ENCODE results near the gene DTD1.

The DTD1 gene

DNA sequence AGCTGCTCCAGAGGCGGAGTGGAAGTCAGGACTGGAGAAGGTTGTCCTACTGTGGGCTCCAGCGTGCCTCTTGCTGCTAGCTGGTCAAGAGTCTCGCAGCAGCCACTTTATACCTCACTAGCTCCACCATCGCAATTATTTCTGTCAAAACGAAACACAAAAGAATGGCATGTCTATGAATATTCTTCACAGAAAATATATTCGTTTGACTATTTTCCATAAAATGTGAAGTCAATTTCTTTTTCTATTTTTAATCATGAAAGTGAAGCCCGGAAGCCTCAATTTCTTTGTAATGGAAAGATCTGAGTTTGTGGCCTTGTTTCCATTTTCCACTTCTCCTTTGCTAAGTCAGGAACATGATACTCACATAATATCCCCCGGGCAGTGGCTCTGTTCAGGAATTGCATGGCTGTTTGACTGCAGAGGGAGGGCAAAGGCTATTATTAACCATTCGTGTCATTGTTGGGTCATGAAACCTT is 51.7 kb downstream of the DTD1 start:
- H3K4me3 ChIP-seq (ENCODE audit: low read depth, low read length), result no peak overlapping the region
- TF ChIP-seq, protein P1, sequence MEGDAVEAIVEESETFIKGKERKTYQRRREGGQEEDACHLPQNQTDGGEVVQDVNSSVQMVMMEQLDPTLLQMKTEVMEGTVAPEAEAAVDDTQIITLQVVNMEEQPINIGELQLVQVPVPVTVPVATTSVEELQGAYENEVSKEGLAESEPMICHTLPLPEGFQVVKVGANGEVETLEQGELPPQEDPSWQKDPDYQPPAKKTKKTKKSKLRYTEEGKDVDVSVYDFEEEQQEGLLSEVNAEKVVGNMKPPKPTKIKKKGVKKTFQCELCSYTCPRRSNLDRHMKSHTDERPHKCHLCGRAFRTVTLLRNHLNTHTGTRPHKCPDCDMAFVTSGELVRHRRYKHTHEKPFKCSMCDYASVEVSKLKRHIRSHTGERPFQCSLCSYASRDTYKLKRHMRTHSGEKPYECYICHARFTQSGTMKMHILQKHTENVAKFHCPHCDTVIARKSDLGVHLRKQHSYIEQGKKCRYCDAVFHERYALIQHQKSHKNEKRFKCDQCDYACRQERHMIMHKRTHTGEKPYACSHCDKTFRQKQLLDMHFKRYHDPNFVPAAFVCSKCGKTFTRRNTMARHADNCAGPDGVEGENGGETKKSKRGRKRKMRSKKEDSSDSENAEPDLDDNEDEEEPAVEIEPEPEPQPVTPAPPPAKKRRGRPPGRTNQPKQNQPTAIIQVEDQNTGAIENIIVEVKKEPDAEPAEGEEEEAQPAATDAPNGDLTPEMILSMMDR (IDR thresholded peaks at IDR 0.05; ENCODE audit: borderline replicate concordance, insufficient read depth, low read depth, low read length), result no peak

DNA sequence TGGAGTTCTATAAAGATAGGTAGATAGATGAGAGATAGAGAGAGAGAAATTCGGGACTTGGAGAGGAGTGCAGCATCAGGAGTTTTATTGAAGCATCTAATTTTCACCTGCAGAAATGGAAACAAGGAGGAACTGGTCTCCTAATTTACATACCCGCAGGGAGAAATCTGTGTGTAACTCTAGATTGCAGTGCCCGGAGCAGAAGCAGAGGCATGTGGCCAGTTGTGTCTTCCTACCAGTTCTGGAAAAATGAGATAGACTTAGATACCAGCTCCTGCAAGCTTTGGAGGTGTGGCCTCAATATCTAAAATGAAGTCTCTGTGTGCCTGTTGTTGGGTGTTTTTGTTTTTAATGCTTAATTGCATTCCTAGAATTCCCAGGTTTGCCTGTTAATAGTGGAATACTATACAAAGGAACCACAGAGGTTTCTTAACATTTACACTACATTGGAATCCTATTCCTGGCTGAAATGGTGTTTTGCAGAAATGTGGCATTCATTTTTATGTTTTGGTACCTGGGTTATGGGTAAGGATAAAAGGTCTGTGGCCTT is 57.4 kb downstream of the DTD1 start:
- TF ChIP-seq, protein P1 (IDR thresholded peaks at IDR 0.05; ENCODE audit: borderline replicate concordance, insufficient read depth, low read depth, low read length), result no peak
- H3K4me3 ChIP-seq (ENCODE audit: low read depth, low read length), result no peak overlapping the region

DNA sequence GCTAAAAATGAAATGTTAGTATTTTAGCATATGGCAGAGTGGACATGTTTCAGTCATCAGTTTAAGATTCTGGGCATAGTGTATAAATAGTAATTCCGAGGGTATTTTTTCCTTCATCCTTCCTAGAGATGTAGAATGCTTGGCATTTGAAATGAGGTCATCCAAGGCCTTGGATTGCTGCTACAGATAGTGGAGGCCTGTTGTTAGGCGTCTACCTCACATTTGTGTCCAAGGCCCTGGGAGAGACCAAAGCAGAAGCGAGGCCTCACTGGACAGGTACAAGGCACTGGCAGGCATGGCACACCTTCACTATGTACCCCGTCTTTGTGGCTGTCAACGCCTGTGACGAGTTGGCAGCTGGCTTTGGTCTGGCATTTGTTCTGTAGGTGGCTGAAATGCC is 58.0 kb downstream of the DTD1 start:
- H3K4me3 ChIP-seq (ENCODE audit: low read depth, low read length), result no peak overlapping the region
- TF ChIP-seq, protein P1 (IDR thresholded peaks at IDR 0.05; ENCODE audit: borderline replicate concordance, insufficient read depth, low read depth, low read length), result no peak

DNA sequence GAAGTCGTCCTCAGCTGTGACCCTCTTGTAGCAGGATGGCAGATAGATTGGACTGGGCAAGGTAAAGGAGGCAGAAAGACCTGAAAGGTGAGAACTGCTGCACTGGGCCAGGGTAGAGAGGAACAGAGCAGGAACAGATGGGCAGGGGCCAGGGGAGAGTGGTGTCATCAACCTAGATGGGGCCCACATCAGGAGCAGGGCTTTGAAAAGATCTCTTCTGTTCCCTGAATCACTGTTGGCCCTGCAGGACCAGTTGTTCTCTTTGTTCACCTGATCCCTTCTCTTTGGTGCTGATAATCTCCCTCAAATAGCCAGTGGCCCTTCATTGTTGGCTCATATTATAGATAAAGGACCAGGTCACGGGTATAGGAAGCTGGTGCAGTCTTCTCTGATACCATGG is 59.9 kb downstream of the DTD1 start:
- TF ChIP-seq, protein P1 (IDR thresholded peaks at IDR 0.05; ENCODE audit: borderline replicate concordance, insufficient read depth, low read depth, low read length), result no peak
- H3K4me3 ChIP-seq (ENCODE audit: low read depth, low read length), result no peak overlapping the region

DNA sequence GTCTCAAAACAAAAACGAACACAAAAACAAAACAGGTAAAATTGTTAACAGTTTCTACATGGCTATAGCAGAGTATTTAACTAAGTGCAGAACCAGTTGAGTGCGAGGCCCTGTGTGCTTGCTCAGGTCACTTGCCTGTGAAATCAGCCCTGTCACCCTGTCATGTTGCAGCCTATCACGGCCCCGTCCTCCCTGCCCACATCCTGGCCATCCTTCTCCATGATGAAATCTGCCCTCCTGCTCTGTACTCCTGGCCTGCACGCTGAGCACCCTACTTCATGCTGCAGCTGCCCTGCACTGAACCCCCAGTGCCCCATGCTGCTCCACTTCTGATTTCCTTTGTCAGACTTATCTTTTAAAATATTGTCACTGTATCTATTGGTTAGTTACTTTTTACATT is 62.4 kb downstream of the DTD1 start:
- TF ChIP-seq, protein P1 (IDR thresholded peaks at IDR 0.05; ENCODE audit: borderline replicate concordance, insufficient read depth, low read depth, low read length), result no peak

DNA sequence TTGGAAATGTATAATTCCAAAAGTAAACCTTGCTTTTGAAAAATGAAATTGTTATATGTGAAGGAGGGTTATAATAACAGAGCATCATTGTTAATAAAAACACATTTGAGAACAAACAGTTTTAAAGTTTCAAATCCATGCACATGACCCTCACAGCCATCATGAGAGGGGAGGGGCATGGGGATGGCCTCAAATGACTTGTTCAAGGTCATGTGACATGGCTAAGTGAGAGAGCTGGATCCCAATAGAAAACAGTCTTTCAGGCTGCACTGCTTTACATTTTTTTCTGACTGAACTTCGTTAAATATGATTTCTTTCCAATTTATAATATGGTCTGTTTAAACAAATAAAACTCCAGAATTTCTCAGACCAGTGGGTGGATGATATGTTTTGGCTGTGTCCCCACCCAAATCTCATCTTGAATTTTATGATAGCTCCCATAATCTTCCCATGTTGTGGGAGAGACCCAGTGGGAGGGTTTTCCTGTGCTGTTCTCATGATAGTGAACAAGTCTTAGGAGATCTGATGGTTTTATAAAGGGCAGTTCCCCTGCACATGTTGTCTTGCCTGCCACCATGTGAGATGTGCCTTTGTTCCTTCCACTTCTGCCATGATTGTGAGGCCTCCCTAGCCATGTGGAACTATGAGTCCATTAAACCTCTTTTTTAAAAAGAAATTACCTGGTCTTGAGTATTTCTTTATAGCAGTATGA is 66.0 kb downstream of the DTD1 start:
- no peak overlapping the region for H3K4me3 ChIP-seq (ENCODE audit: low read depth, low read length)
- TF ChIP-seq, protein P1 (IDR thresholded peaks at IDR 0.05; ENCODE audit: borderline replicate concordance, insufficient read depth, low read depth, low read length), result no peak

More for the DNA sequence above, 62.4 kb downstream of the DTD1 start:
- H3K4me3 ChIP-seq (ENCODE audit: low read depth, low read length), result no peak overlapping the region

DNA sequence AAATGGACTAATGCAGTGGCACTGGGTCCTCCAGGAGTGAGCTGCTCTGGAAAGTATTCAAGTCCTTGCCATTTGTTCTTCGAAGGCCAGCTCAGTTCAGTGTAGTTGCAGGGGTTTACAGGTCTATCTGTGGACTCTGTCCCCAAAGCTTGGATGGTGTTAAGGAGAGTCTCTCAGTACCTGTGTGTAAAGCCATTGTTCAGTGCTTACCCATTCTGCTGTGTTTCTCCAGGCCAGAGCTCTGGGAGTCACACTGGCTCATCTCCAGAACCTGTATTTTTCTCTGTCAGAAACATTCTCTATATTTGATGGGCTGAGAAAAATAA is 66.6 kb downstream of the DTD1 start:
- TF ChIP-seq, protein P1 (IDR thresholded peaks at IDR 0.05; ENCODE audit: borderline replicate concordance, insufficient read depth, low read depth, low read length), result no peak
- no peak overlapping the region for H3K4me3 ChIP-seq (ENCODE audit: low read depth, low read length)

Data from GM12875 (cell line).